Spleen (tissue), 7 donors: ENCODE data around the gene KDM3B.

Experiments
- POLR2A ChIP-seq, 3 donors: fragments of 450-650 bp; IDR thresholded peaks; one replicate each; pipeline ENCODE4 v1.5.1; 2017; ENCODE audit warnings: antibody characterized with exemption in 3 of 3, mild to moderate bottlenecking in 1 of 3
- POLR2AphosphoS5 ChIP-seq, 3 donors: sonication (generic); formaldehyde crosslinking; IDR thresholded peaks; one replicate each; pipeline ENCODE4 v1.5.1; 2017; ENCODE audit warnings: antibody characterized with exemption in 3 of 3
- TF ChIP-seq, protein P1 (sequence below), 11 experiments: fragments of 200-600 bp in 7 of 11; fragments of 450-650 bp in 4 of 11; sonication (generic) in 4 of 11; IDR thresholded peaks in 8 of 11; conservative IDR thresholded peaks in 3 of 11; 1 replicate in 7 of 11; 2 replicates in 4 of 11; pipeline versions ENCODE4 v1.4.0 to v1.8.0; 2016 to 2021; ENCODE audit warnings: antibody characterized with exemption in 11 of 11, inconsistent platforms in 4 of 11, mild to moderate bottlenecking in 1 of 11
- donor health status: DM: no; HTN: no; CAD: no; lungs with moderate emphysema.
- donor health status: DM: no; HTN: no; CAD: no.
- donor health status: DM: no; HTN: no; CAD: no.

DNA sequence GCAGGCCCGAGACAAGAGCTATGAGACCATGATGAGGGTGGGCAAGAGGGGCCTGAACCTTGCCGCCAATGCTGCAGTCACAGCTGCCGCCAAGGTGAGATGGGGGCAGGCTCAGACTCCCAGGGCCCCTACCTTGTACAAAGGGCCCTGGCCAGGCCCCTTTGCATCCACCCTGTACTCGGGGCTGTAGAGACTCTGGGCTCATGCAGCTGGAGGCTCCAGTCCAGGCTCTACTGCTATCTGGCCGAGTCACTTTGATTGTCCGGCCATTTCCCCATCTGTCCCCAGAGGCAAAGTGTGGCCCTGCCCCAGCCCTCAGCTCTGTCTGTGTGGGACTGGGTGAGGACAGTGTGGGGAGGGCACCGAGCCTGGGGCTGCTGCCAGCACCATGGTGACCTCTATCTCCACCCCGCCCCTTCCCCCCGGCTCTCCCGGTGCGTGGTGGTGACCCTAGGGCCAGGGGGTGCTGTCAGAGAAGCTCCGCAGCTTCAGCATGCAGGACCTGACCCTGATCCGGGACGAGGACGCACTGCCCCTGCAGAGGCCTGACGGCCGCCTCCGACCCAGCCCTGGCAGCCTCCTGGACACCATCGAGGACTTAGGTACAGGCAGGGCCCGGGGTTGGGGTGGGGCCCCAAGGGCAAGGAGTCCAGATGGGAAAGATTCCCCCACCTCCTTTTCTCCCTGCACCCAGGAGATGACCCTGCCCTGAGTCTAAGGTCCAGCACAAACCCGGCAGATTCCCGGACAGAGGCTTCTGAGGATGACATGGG lies 92.5 kb downstream of the KDM3B start:
- TF ChIP-seq POLR2A (IDR thresholded peaks at IDR 0.05) (no peak), POLR2AphosphoS5 (IDR thresholded peaks at IDR 0.05) (no peak)
- TF ChIP-seq, protein P1, sequence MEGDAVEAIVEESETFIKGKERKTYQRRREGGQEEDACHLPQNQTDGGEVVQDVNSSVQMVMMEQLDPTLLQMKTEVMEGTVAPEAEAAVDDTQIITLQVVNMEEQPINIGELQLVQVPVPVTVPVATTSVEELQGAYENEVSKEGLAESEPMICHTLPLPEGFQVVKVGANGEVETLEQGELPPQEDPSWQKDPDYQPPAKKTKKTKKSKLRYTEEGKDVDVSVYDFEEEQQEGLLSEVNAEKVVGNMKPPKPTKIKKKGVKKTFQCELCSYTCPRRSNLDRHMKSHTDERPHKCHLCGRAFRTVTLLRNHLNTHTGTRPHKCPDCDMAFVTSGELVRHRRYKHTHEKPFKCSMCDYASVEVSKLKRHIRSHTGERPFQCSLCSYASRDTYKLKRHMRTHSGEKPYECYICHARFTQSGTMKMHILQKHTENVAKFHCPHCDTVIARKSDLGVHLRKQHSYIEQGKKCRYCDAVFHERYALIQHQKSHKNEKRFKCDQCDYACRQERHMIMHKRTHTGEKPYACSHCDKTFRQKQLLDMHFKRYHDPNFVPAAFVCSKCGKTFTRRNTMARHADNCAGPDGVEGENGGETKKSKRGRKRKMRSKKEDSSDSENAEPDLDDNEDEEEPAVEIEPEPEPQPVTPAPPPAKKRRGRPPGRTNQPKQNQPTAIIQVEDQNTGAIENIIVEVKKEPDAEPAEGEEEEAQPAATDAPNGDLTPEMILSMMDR (IDR thresholded peaks at IDR 0.05 in 8 of 11, conservative IDR thresholded peaks at IDR 0.05 in 3 of 11) = no peak
